Caco-2 (cell line): ENCODE data around the gene KDM6A. TPM values are rescaled to one million over a fixed set of nuclear protein-coding genes. Genes with fewer than 3 reads are reported as not detected.

ENCODE experiments used
- BruUV-seq: library from RNA; stranded (reverse); fragments of 400-500 nt; replicated peaks from 2 replicates; lab custom pipeline; 2021; lab: Mats Ljungman, UMichigan
- CTCF ChIA-PET: fragments of 300-600 bp; sonication (Branson Sonifier 250); formaldehyde crosslinking; loops from one replicate; lab custom pipeline; 2022; ENCODE audit warnings: antibody characterized with exemption; lab: Charles Lee
- POLR2A ChIA-PET: fragments of 300-600 bp; sonication (Branson Sonifier 250); formaldehyde crosslinking; loops from one replicate; lab custom pipeline; 2022; ENCODE audit warnings: antibody characterized with exemption; lab: Charles Lee
- DNase-seq, 2 experiments: peaks; one replicate each; pipeline versions ENCODE4 v3.0.0 to v3.0.0-alpha.2; 2020 to 2022
- H3K27me3 ChIP-seq: replicated peaks from 2 replicates; pipeline ENCODE4 v1.6.0; 2011; ENCODE audit warnings: low read length; ENCODE audit not compliant: control insufficient read depth, insufficient read depth
- H3K36me3 ChIP-seq: 2 replicates; pipeline ENCODE4 v1.5.1; 2011; ENCODE audit warnings: low read length; ENCODE audit not compliant: control insufficient read depth, insufficient read depth
- H3K4me1 ChIP-seq: fragments of 250-450 bp; sonication (Bioruptor Pico); 2 replicates; pipeline ENCODE4 v1.5.1; 2020; ENCODE audit warnings: mild to moderate bottlenecking
- H3K4me3 ChIP-seq: 2 replicates; pipeline ENCODE4 v1.5.1; 2011; ENCODE audit warnings: low read depth, mild to moderate bottlenecking, control low read depth, low read length
- H3K9me3 ChIP-seq: fragments of 250-450 bp; sonication (Bioruptor Pico); 2 replicates; pipeline ENCODE4 v1.5.1; 2020; ENCODE audit warnings: mild to moderate bottlenecking, moderate library complexity
- H3K27ac Mint-ChIP-seq: one replicate; pipeline ENCODE4 v1.8.0; 2022; ENCODE audit warnings: mixed read lengths; ENCODE audit not compliant: unreplicated experiment
- H3K27me3 Mint-ChIP-seq: one replicate; pipeline ENCODE4 v1.8.0; 2022; ENCODE audit warnings: mixed read lengths; ENCODE audit not compliant: insufficient read depth, unreplicated experiment
- H3K36me3 Mint-ChIP-seq: one replicate; pipeline ENCODE4 v1.8.0; 2022; ENCODE audit warnings: mild to moderate bottlenecking, mixed read lengths; ENCODE audit not compliant: insufficient read depth, unreplicated experiment
- H3K4me1 Mint-ChIP-seq: one replicate; pipeline ENCODE4 v1.8.0; 2022; ENCODE audit warnings: low read depth, mixed read lengths; ENCODE audit not compliant: unreplicated experiment
- H3K4me3 Mint-ChIP-seq: one replicate; pipeline ENCODE4 v1.8.0; 2022; ENCODE audit warnings: mild to moderate bottlenecking, moderate library complexity, mixed read lengths; ENCODE audit not compliant: unreplicated experiment
- H3K9me3 Mint-ChIP-seq: one replicate; pipeline ENCODE4 v1.8.0; 2022; ENCODE audit warnings: mixed read lengths; ENCODE audit not compliant: unreplicated experiment
- intact Hi-C: fragments of 100-400 bp; cut with micrococcal nuclease; formaldehyde crosslinking; loops from one replicate; pipeline ENCODE4 v1.10.0; 2022; ENCODE audit not compliant: unreplicated experiment
- total RNA-seq: library from RNA; stranded (reverse); gene quantifications from 2 replicates; pipeline ENCODE4 v1.2.3, GENCODE V29; 2022
- TF ChIP-seq, protein P1 (sequence below), 2 experiments: fragments of 200-600 bp in 1 of 2; IDR thresholded peaks; 1 replicate in 1 of 2; 2 replicates in 1 of 2; pipeline versions ENCODE4 v1.5.1 to v1.8.0; 2011 to 2022; ENCODE audit warnings: antibody characterized with exemption in 1 of 2, control low read depth in 1 of 2, inconsistent platforms in 1 of 2, low read depth in 1 of 2, low read length in 1 of 2, mild to moderate bottlenecking in 1 of 2, moderate library complexity in 1 of 2; ENCODE audit not compliant: insufficient read depth in 1 of 2, severe bottlenecking in 1 of 2, unreplicated experiment in 1 of 2

Gene KDM6A
- total RNA-seq, 1 experiment from 2014 or later: 34.2 TPM

- H3K36me3 ChIP-seq: no peaks in the 10 kb centered on the region
- BruUV-seq: no TSS peak
- Mint-ChIP-seq H3K27me3 (no peaks in the 10 kb centered on the region), H3K27ac (no peak overlapping the region), H3K4me3 (no peak overlapping the region), H3K9me3 (peaks cover 21% of the 10 kb centered on the region), H3K36me3 (peaks cover 14% of the 10 kb centered on the region), H3K4me1 (no peaks in the 10 kb centered on the region)
- H3K27me3 ChIP-seq: no peaks in the 10 kb centered on the region
- TF ChIP-seq, protein P1, sequence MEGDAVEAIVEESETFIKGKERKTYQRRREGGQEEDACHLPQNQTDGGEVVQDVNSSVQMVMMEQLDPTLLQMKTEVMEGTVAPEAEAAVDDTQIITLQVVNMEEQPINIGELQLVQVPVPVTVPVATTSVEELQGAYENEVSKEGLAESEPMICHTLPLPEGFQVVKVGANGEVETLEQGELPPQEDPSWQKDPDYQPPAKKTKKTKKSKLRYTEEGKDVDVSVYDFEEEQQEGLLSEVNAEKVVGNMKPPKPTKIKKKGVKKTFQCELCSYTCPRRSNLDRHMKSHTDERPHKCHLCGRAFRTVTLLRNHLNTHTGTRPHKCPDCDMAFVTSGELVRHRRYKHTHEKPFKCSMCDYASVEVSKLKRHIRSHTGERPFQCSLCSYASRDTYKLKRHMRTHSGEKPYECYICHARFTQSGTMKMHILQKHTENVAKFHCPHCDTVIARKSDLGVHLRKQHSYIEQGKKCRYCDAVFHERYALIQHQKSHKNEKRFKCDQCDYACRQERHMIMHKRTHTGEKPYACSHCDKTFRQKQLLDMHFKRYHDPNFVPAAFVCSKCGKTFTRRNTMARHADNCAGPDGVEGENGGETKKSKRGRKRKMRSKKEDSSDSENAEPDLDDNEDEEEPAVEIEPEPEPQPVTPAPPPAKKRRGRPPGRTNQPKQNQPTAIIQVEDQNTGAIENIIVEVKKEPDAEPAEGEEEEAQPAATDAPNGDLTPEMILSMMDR (IDR thresholded peaks at IDR 0.05; ENCODE audit: insufficient read depth in 1 of 2, low read depth in 1 of 2, low read length in 1 of 2, severe bottlenecking in 1 of 2, unreplicated experiment in 1 of 2): no peak
- no peaks in the 10 kb centered on the region for H3K4me1 ChIP-seq
- H3K9me3 ChIP-seq: no peaks in the 10 kb centered on the region
- POLR2A ChIA-PET: no interaction called here
- no peak overlapping the region for H3K4me3 ChIP-seq
- no peak for DNase-seq
- CTCF ChIA-PET: no interaction called here
- intact Hi-C loops: no loop called here
These were observed 253.2 kb downstream of the KDM6A start for GRCh38 chrX:45126158-45126557.

DNA sequence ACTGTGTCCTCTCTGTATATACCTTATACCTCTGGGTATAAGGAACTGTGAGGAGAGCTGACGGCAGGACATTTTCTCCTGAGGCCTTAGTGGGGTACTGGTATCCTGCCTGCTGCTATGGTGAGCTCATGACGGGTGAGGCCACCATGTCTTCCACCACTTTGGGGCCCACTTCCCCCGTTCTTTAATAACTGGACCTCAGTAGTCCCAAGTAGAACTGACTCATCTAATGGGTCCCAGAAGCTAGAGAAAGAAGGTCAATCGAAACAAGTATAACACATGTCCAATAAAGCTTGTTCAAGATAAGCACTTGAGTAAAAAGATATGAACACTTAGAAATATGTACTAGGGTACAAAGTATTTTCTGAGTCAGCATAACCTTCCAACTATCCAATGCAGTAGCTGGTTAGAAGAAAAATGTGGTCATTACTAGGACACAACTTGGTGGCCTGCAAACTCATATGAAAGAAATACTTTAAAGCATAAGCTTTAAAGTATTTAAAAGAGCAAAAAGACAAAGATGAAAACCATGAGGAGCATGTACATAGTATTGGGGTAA lies 256.0 kb downstream of the KDM6A start:
- no peak overlapping the region for H3K27ac Mint-ChIP-seq
- Histone ChIP-seq H3K27me3 (no peaks in the 10 kb centered on the region), H3K4me3 (no peak overlapping the region), H3K36me3 (no peaks in the 10 kb centered on the region), H3K9me3 (no peaks in the 10 kb centered on the region), H3K4me1 (no peaks in the 10 kb centered on the region)
- no peaks in the 10 kb centered on the region for H3K27me3 Mint-ChIP-seq
- intact Hi-C loops: no loop called here
- TF ChIP-seq, protein P1 (IDR thresholded peaks at IDR 0.05; ENCODE audit: insufficient read depth in 1 of 2, low read depth in 1 of 2, low read length in 1 of 2, severe bottlenecking in 1 of 2, unreplicated experiment in 1 of 2): no peak
- no TSS peak for BruUV-seq
- no peak for DNase-seq
- CTCF ChIA-PET: no interaction called here
- POLR2A ChIA-PET: no interaction called here
- no peak overlapping the region for H3K4me3 Mint-ChIP-seq
- peaks cover 21% of the 10 kb centered on the region for H3K9me3 Mint-ChIP-seq
- H3K4me1 Mint-ChIP-seq: no peaks in the 10 kb centered on the region
- peaks cover 14% of the 10 kb centered on the region for H3K36me3 Mint-ChIP-seq

DNA sequence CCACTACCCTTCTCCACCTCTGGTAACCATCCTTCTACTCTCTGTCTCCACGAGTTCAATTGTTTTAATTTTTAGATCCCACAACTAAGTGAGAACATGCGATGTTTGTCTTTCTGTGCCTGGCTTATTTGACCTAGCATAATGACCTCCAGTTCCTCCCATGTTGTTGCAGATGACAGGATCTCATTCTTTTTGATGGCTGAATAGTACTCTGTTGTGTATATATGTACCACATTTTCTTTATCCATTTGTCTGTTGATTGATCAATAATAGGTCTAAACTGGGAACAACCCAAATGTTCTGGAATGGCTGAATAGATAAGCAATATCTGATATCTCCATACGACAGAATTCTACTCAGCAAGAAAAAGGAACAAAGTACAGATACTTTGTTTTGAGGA lies 260.5 kb downstream of the KDM6A start:
- no peaks in the 10 kb centered on the region for H3K4me1 ChIP-seq
- Mint-ChIP-seq H3K4me1 (no peaks in the 10 kb centered on the region), H3K36me3 (peaks cover 12% of the 10 kb centered on the region), H3K27me3 (no peaks in the 10 kb centered on the region), H3K27ac (no peak overlapping the region), H3K4me3 (no peak overlapping the region), H3K9me3 (peaks cover 10% of the 10 kb centered on the region)
- H3K9me3 ChIP-seq: no peaks in the 10 kb centered on the region
- POLR2A ChIA-PET: interaction anchor here (0.5 kb wide), 1 partner anchor 183 kb away, joined by 3 read pairs; no protein-coding TSS in a partner anchor
- intact Hi-C loops: no loop called here
- CTCF ChIA-PET: no interaction called here
- no peak overlapping the region for H3K4me3 ChIP-seq
- no peak for DNase-seq
- TF ChIP-seq, protein P1 (IDR thresholded peaks at IDR 0.05; ENCODE audit: insufficient read depth in 1 of 2, low read depth in 1 of 2, low read length in 1 of 2, severe bottlenecking in 1 of 2, unreplicated experiment in 1 of 2): no peak
- no TSS peak for BruUV-seq
- no peaks in the 10 kb centered on the region for H3K36me3 ChIP-seq
- no peaks in the 10 kb centered on the region for H3K27me3 ChIP-seq
